ENCODE results near the gene C19orf81. TPM values are rescaled to one million over a fixed set of nuclear protein-coding genes. Genes with fewer than 3 reads are reported as not detected.

Gene C19orf81
- total RNA-seq, 1 donor from 2014 or later, result not detected

GRCh38 chr19:50679177-50680125 lies 30.2 kb downstream of the C19orf81 start:
- peak; percentile 57 to 78 for DNase-seq (ENCODE audit: low read depth in 2 of 2)

GRCh38 chr19:50686310-50687032 lies 37.2 kb downstream of the C19orf81 start:
- no peak for DNase-seq (ENCODE audit: low read depth in 2 of 2)

- DNase-seq (ENCODE audit: low read depth in 2 of 2), result no peak
Observed at GRCh38 chr19:50688766-50689165, 39.5 kb downstream of the C19orf81 start.

- no peak for DNase-seq (ENCODE audit: low read depth in 2 of 2)
Observed at GRCh38 chr19:50690439-50690838, 41.2 kb downstream of the C19orf81 start.

- DNase-seq (ENCODE audit: low read depth in 2 of 2), result no peak
Observed at GRCh38 chr19:50693064-50693975, 44.1 kb downstream of the C19orf81 start.

- DNase-seq (ENCODE audit: low read depth in 2 of 2), result no peak
Observed at GRCh38 chr19:50694815-50695145, 45.5 kb downstream of the C19orf81 start.

- DNase-seq (ENCODE audit: low read depth in 2 of 2), result peak in 1 of 2 donors; percentile 28
Observed at GRCh38 chr19:50695251-50696093, 46.2 kb downstream of the C19orf81 start.

- DNase-seq (ENCODE audit: low read depth in 2 of 2), result no peak
Observed at GRCh38 chr19:50696094-50696483, 46.8 kb downstream of the C19orf81 start.

GRCh38 chr19:50697414-50698124 lies 48.3 kb downstream of the C19orf81 start:
- DNase-seq (ENCODE audit: low read depth in 2 of 2), result no peak

- DNase-seq (ENCODE audit: low read depth in 2 of 2), result no peak
Observed at GRCh38 chr19:50701367-50701985, 52.2 kb downstream of the C19orf81 start.

GRCh38 chr19:50702158-50702870 lies 53.1 kb downstream of the C19orf81 start:
- DNase-seq (ENCODE audit: low read depth in 2 of 2), result no peak

- peak in 1 of 2 donors; percentile 59 for DNase-seq (ENCODE audit: low read depth in 2 of 2)
Observed at GRCh38 chr19:50702871-50703829, 53.9 kb downstream of the C19orf81 start.

- DNase-seq (ENCODE audit: low read depth in 2 of 2), result no peak
Observed at GRCh38 chr19:50703915-50704796, 54.9 kb downstream of the C19orf81 start.

GRCh38 chr19:50705422-50706019 lies 56.3 kb downstream of the C19orf81 start:
- DNase-seq (ENCODE audit: low read depth in 2 of 2), result peak in 1 of 2 donors; percentile 57

- no peak for DNase-seq (ENCODE audit: low read depth in 2 of 2)
Observed at GRCh38 chr19:50706387-50706786, 57.1 kb downstream of the C19orf81 start.

GRCh38 chr19:50708179-50708879 lies 59.1 kb downstream of the C19orf81 start:
- DNase-seq (ENCODE audit: low read depth in 2 of 2), result no peak

All from dermis microvascular lymphatic vessel endothelial cell (primary cell).